HEK293T (cell line): ENCODE measurements around the gene SLC9A7.

Experiments
- ARNT ChIP-seq: fragments of 450-650 bp; IDR thresholded peaks from 2 replicates; pipeline ENCODE4 v1.6.1; 2017; ENCODE audit warnings: mild to moderate bottlenecking
- BHLHE40 ChIP-seq: fragments of 450-650 bp; IDR thresholded peaks from 2 replicates; pipeline ENCODE4 v1.6.1; 2016; ENCODE audit warnings: mild to moderate bottlenecking, moderate library complexity, borderline replicate concordance
- CTBP1 ChIP-seq: fragments of 450-650 bp; IDR thresholded peaks from 2 replicates; pipeline ENCODE4 v1.6.1; 2016; ENCODE audit warnings: borderline replicate concordance
- ELF4 ChIP-seq: fragments of 450-650 bp; IDR thresholded peaks from 2 replicates; pipeline ENCODE4 v1.6.1; 2017; ENCODE audit warnings: antibody characterized with exemption
- FOXA1 ChIP-seq: fragments of 450-650 bp; IDR thresholded peaks from 2 replicates; pipeline ENCODE4 v1.6.1; 2016; ENCODE audit warnings: mild to moderate bottlenecking
- FOXK2 ChIP-seq: fragments of 450-650 bp; IDR thresholded peaks from 2 replicates; pipeline ENCODE4 v1.6.1; 2016; ENCODE audit warnings: mild to moderate bottlenecking
- HDGF ChIP-seq: fragments of 450-650 bp; IDR thresholded peaks from 2 replicates; pipeline ENCODE4 v1.6.1; 2017; ENCODE audit warnings: antibody characterized with exemption, borderline replicate concordance
- L3MBTL2 ChIP-seq: fragments of 450-650 bp; conservative IDR thresholded peaks from 2 replicates; pipeline ENCODE4 v1.6.1; 2016; ENCODE audit warnings: mild to moderate bottlenecking
- NFRKB ChIP-seq: fragments of 450-650 bp; IDR thresholded peaks from 2 replicates; pipeline ENCODE4 v1.6.1; 2016; ENCODE audit warnings: mild to moderate bottlenecking, moderate library complexity
- SP1 ChIP-seq: fragments of 450-650 bp; IDR thresholded peaks from 2 replicates; pipeline ENCODE4 v1.6.1; 2017
- SUZ12 ChIP-seq: fragments of 450-650 bp; IDR thresholded peaks from 2 replicates; pipeline ENCODE4 v1.6.1; 2016; ENCODE audit warnings: mild to moderate bottlenecking
- TARDBP ChIP-seq: fragments of 450-650 bp; IDR thresholded peaks from 2 replicates; pipeline ENCODE4 v1.6.1; 2016

DNA sequence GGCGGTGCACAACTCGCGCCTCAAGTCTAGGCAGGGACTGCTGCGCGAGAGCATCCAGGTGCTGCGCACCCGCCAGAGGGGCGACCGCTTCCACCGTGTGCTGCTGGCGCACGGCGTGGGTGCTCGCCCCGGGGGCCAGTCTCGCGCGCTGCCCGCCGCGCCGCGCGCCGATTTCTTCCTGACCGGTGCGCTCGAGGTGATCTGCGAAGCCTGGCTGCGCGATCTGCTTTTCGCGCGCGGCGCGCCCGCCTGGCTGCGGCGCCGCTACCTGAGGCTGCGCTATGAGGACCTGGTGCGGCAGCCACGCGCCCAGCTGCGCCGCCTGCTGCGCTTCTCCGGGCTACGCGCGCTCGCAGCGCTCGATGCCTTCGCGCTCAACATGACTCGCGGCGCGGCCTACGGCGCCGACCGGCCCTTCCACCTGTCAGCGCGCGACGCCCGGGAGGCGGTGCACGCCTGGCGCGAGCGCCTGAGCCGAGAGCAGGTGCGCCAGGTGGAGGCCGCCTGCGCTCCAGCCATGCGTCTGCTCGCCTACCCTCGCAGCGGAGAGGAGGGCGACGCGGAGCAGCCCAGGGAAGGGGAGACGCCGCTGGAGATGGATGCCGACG, 184.0 kb downstream of the SLC9A7 start:
- no peak for TF ChIP-seq NFRKB
- no peak for TF ChIP-seq SP1
- no peak for TF ChIP-seq FOXK2
- TF ChIP-seq ARNT = no peak
- TF ChIP-seq FOXA1 = no peak
- TF ChIP-seq BHLHE40 = no peak
- TF ChIP-seq CTBP1 = no peak
- TF ChIP-seq SUZ12 = no peak
- no peak for TF ChIP-seq L3MBTL2
- TF ChIP-seq HDGF = no peak
- no peak for TF ChIP-seq ELF4
- no peak for TF ChIP-seq TARDBP
